Right renal pelvis (tissue), 4 donors: Measurements from ENCODE around the gene PRSS27. TPM values are rescaled to one million over a fixed set of nuclear protein-coding genes. Genes with fewer than 3 reads are reported as not detected.
A peak's percentile ranks its signal among the peaks of the same experiment; 100 is the strongest.
"Not testable (repeated sequence)": the region's sequence is repeated elsewhere in the genome, so short reads cannot be mapped to it uniquely, and the experiment has no call there.

Experiments used
- DNase-seq, 4 donors: peaks; one replicate each; pipeline ENCODE4 v3.0.0-alpha.2; 2013; ENCODE audit warnings: low read depth in 4 of 4, low spot score in 3 of 4, missing footprints in 1 of 4
- polyA plus RNA-seq, 4 donors: library from polyadenylated mRNA; unstranded; fragments of 120-200 nt; gene quantifications; one replicate each; pipeline ENCODE4 v1.2.1, GENCODE V29; 2013; ENCODE audit not compliant: insufficient read length in 4 of 4

Gene PRSS27
- polyA plus RNA-seq, 4 donors: 1.3 to 2.1 (median 1.4) TPM

DNA sequence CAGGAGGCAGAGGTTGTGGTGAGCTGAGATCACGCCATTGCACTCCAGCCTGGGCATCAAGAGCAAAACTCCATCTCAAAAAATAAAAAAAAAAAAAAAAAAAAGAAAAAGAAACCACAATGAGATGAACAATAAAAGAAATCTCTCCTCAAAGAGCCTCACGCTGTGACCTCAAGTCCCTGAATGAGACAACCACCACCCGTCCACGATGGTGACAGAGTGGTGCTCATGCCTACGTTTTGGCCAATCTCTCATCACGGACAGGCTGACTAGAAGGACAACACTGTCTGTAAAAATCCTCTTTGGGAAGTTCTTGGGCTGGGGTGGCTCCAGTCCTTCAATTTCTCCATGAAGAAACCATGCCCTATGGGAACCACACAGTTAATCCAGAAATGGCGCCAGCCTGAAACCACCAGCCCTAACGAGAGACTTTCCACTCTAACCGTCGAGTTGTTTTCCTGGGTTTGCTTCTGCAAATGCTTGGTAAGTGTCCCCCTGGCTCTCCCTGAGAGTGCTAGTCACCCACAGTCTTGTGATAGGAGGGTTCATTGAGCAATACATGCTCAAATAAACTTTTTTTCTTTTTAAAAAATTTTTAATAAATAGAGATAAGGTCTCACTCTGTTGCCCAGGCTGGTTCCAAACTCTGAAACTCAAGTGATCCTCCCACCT lies 15.0 kb upstream of the PRSS27 start:
- no peak for DNase-seq

DNA sequence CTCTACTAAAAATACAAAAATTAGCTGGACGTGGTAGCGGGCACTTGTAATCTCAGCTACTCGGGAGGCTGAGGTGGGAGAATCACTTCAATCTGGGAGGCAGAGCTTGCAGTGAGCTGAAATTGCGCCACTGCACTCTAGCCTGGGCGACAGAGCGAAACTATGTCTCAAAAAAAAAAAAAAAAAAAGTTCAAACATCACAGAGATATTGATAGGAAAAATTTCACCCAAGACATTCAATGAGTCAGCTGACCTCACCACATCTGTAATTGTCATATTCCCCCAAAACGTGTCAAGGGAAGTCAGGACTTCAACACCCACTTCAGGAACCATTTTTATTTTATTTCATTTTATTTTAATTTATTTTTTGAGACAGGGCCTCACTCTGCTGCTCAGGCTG lies 8.0 kb upstream of the PRSS27 start:
- no peak for DNase-seq

DNA sequence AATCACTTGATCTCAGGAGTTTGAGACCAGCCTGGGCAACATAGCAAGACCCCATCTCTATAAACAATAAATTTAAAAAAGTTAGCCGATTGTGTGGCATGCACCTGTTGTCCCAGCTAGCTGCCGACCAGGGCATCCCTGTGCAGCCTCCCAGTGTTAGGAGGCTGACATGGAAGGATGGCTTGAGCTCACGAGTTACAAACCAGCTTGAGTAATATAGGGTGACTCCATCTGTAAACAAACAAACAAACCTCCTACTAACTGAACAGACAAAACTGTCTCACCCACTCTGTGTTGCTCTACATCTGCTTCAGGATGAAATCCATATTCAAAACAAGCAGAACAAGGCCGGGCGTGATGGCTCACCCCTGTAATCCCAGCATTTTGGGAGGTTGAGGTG lies 6.9 kb upstream of the PRSS27 start:
- DNase-seq: no peak

DNA sequence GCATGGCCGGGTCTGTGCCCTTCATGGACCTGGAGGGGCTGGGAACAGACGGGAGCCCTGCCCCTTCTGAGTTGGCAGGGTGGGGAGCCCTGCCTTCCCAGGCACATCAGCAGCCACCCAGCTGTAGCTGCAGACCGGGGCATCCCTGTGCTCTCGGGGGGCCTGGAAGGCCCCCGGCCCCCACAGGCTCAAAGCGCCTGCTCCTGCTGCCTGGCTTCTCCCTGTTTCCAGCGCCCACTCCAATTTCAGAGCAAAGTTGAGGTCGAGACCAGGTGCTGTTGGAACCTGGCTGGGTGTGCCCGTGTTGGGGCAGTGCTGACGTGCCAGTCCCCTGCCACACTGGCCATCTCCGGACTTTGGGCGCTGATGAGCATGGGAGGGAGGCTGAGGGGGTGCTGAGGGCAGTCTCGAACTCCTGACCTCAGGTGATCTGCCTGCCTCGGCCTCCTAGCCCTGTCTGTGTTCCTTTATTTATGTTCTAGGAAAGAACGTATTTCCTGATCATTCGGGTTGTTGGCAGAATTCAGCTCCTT lies 4.9 kb upstream of the PRSS27 start:
- DNase-seq: no peak

GRCh38 chr16:2724088-2724676 lies 4.2 kb upstream of the PRSS27 start:
- no peak for DNase-seq

DNA sequence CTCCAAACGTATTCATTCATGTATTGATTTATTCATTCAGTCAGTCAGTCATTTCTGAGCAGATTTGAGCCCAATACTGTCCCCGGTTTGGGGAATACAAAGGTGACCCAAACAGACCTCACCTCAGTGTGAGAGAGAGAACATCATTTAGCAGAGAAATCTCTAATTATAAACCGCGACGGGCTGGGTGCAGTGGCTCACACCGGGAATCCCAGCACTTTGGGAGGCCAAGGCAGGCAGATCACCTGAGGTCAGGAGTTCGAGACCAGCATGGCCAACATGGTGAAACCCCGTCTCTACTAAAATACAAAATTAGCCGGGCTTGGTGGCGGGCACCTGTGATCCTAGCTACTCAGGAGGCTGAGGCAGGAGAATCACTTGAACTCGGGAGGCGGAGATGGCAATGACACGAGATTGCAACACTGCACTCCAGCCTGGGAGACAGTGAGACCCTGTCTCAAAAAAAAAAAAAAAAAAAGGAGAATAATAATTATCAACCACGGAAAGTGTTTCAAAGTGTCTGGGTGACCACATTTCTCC lies 1.7 kb upstream of the PRSS27 start:
- DNase-seq: not testable (repeated sequence)

DNA sequence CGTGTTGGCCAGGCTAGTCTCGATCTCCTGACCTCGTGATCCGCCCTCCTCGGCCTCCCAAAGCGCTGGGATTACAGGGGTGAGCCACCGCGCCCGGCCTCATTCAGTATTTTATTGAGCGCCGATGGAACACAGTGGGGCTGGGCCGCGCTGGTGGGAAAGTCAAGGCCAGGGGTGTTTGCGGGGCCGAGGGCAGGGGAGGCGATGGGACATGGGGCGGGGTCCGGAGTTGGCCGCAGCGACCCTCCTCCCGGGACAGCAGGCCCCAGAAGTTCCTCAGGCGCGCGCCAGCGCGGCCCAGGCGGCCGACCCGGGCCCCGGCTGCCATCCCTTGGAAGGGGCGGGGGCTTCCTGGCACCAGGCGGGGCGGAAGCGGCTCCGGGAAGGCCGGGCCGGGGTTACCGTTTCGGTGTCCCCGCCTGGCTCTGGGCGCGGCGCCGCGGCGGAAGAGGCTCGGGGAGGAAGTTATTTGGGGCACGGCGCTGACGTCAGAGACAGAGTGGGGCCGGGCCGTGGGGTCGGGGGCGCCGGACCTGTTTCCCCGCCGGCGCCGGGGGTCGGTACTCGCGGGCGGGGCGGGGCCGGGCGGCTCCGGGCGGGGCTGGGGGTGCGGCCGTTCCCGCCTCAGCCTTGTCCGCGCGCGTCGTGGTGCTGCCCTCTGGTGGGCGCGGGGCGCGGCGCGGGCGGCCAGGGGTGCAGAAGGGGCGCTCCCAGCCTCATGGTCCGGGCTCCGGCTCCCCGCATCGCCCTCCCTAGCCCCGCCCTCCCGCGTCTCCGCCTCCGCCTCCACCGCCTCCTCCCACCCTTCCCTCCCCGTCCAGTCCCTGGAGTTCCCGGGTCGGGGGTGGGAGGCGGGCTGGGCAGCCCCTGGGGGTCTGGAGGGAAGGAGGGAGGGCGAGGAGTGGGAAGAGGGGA lies 952 bp upstream of the PRSS27 start:
- peak; percentile 56 to 62 (median 58) for DNase-seq

GRCh38 chr16:2719328-2720063 lies 528 bp downstream of the PRSS27 start:
- no peak for DNase-seq

GRCh38 chr16:2717383-2718263 lies 2.4 kb downstream of the PRSS27 start:
- no peak for DNase-seq

DNA sequence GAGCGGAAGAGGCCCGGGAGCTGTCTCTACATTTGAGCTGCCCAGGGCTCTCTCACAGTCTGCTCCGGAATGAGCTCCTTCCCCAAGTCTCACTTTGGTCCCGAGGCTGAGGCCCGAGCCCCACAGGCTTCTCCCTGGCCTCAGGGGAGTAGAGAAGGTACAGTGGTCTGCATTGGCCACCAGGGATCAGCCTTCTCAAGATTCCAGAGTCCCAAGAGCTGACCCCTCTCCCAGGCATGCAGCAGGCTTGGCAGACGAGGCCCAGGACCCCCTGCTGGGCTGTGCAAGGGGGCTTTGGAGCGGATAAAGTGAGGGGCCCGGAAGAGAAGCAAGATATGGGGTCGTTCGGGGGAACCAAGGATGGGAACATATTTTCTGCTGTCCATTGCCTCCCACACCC lies 3.1 kb downstream of the PRSS27 start:
- no peak for DNase-seq

- DNase-seq: no peak
Observed at GRCh38 chr16:2715966-2716885, 3.8 kb downstream of the PRSS27 start.

- DNase-seq: peak; percentile 44 to 56 (median 46)
Observed at GRCh38 chr16:2715519-2715918, 4.5 kb downstream of the PRSS27 start.

GRCh38 chr16:2715064-2715463 lies 5.0 kb downstream of the PRSS27 start:
- no peak for DNase-seq

DNA sequence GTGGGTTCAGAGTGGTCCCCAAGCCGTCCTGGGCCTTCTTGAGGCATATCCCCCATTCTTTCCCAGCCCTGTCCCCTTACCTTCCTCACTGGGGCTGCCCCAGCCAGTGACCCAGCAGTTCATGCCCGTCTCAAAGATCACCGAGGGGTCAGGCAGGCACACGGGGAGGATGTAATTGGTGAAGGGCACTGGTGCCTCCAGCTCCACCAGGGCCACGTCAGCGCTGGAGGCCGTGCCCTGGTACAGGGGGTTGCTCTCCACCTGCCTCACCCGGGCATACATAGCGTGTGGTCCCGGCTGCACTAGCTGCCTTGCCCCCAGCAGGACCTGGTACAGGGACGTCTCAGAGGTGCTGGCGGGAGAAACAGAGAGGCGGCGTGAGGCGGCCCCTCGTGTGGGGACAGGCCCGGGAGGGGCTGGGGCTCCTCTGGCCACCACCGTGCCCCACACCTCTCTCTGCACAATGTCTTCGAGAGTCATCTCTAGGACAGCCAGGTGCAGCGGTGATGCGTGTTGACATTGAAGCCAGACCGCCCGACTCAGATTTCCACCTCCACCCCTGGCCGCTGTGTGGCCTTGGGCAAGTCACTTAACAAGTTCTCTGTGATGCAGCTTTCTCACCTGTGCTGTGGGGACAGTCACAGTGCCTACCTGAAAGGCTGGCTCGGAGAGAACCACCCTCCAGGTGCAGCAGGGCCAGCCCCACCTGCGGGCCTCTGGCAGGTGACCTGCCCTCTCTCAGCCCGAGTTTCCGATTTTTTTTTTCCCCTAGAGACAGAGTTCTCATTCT lies 5.8 kb downstream of the PRSS27 start:
- no peak for DNase-seq

- no peak for DNase-seq
Observed at GRCh38 chr16:2713523-2713922, 6.5 kb downstream of the PRSS27 start.

GRCh38 chr16:2712546-2712945 lies 7.5 kb downstream of the PRSS27 start:
- DNase-seq: no peak

DNA sequence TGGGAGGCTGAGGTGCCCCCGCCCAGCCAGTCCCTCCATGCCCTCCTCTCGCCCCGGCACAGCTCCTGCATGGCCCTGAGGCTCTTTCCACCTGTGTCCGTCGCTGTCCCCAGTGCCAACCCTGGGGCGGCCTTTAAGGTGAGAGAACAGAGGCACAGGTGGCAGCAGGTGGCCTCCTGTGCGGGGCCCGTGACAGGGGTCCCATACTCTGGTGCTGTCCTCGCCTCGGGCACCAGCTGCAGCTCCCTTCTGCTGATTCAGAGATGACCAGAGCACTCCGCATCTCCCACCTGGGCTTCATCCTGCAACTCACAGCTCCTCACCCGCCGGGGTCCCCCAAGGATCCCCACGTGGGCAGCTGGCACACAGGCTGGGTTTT lies 8.0 kb downstream of the PRSS27 start:
- DNase-seq: no peak
